ENCODE measurements around the gene PRUNE2. TPM values are rescaled to one million over a fixed set of nuclear protein-coding genes. Genes with fewer than 3 reads are reported as not detected.

Gene PRUNE2
- total and polyA plus RNA-seq, 2 of the 8 experiments (the other 6 are each of a cell fraction or from before 2014, with no cell fraction given): 5.5 to 13.3 TPM

- no peak overlapping the region for H3K56ac ChIP-seq (replicated peaks; ENCODE audit: insufficient read length, low read depth, low read length)
- no peak overlapping the region for H4K8ac ChIP-seq (ENCODE audit: extremely low read depth, insufficient read depth, low read length)
- H2BK120ac ChIP-seq (replicated peaks; ENCODE audit: low read depth, low read length): no peak overlapping the region
- peaks cover 2 to 14% (median 4%) of the 10 kb centered on the region in 4 experiments for H3K4me1 ChIP-seq (replicated peaks in 1 of 4; ENCODE audit: control insufficient read depth in 3 of 4, insufficient read depth in 4 of 4, low read length in 3 of 4)
- H2AK5ac ChIP-seq (ENCODE audit: low read depth, low read length): no peak overlapping the region; the same call in 1 of the 2 replicates
- H4K5ac ChIP-seq (ENCODE audit: insufficient read length, low read depth, low read length): no peak overlapping the region
- H2BK5ac ChIP-seq (ENCODE audit: low read depth, low read length): no peak overlapping the region
- no peaks in the 10 kb centered on the region for H4K20me1 ChIP-seq (replicated peaks in 1 of 2; ENCODE audit: control insufficient read depth in 1 of 2, insufficient read depth in 2 of 2, low read length in 2 of 2)
- H3K14ac ChIP-seq (ENCODE audit: insufficient read length): no peak overlapping the region
- H3K9me3 ChIP-seq (ENCODE audit: insufficient read depth in 2 of 2, low read depth in 1 of 2, low read length in 1 of 2): no peaks in the 10 kb centered on the region
- no peak overlapping the region for H3K18ac ChIP-seq (ENCODE audit: extremely low read depth, low read length)
- H3K36me3 ChIP-seq (ENCODE audit: control insufficient read depth in 2 of 4, insufficient read depth in 4 of 4, low read length in 3 of 4): no peaks in the 10 kb centered on the region
- ChIA-PET POLR2A (ENCODE audit: partially characterized antibody) (no interaction called here), CTCF (ENCODE audit: partially characterized antibody) (interaction anchor here (1.1 to 1.2 kb wide), 2 partner anchors 13 to 70 kb away, joined by 3 read pairs; no protein-coding TSS in a partner anchor)
- H3K9ac ChIP-seq (replicated peaks in 1 of 4; ENCODE audit: extremely low read depth in 1 of 4, low read depth in 3 of 4, low read length in 3 of 4): no peak overlapping the region; a peak in 1 of 7 replicates
- no peak overlapping the region for H3K23ac ChIP-seq (ENCODE audit: insufficient read length)
- H3K79me1 ChIP-seq (ENCODE audit: low read depth, low read length): no peaks in the 10 kb centered on the region
- H3K27me3 ChIP-seq (replicated peaks in 1 of 4; ENCODE audit: control insufficient read depth in 3 of 4, extremely low read depth in 1 of 4, insufficient read depth in 3 of 4, low read length in 3 of 4): no peaks in the 10 kb centered on the region
- no peak overlapping the region for H2BK12ac ChIP-seq (ENCODE audit: low read depth, low read length)
- no peak overlapping the region for H3K27ac ChIP-seq (ENCODE audit: low read depth, low read length)
- H3K23me2 ChIP-seq (ENCODE audit: low read depth, low read length): no peaks in the 10 kb centered on the region
- H2BK20ac ChIP-seq (ENCODE audit: low read length): 0 out of 2 replicates have a peak overlapping the region, but pooled peaks have one; percentile 34
- no peak overlapping the region for H2AFZ ChIP-seq (ENCODE audit: low read length)
- no peaks in the 10 kb centered on the region for H3K79me2 ChIP-seq (ENCODE audit: control insufficient read depth in 1 of 2, insufficient read depth in 2 of 2, low read length in 2 of 2)
- H2BK15ac ChIP-seq (ENCODE audit: low read length): no peak overlapping the region
- WGBS, 2 experiments (ENCODE audit: extremely low coverage in 1 of 2, insufficient coverage in 1 of 2, insufficient read length in 1 of 2, insufficient replicate concordance in 2 of 2, low coverage in 1 of 2, low lambda C conversion rate in 2 of 2, missing lambda C conversion rate in 1 of 2): 89% methylated on average over 13 of the region's 13 CpGs; no CpG with 5 or more reads in 1 of the 2 experiments
- no peak overlapping the region for H3K4me3 ChIP-seq (ENCODE audit: extremely low read depth in 1 of 4, insufficient read depth in 2 of 4, low read depth in 3 of 4, low read length in 4 of 4)
- no peak overlapping the region for H3K4me2 ChIP-seq (ENCODE audit: insufficient read depth in 1 of 2, low read depth in 2 of 2, low read length in 2 of 2)
- FAIRE-seq (no peak), DNase-seq (ENCODE audit: low read depth in 1 of 2, low spot score in 2 of 2) (no peak)
- H3K4ac ChIP-seq (replicated peaks; ENCODE audit: insufficient read length, low read depth, low read length): no peak overlapping the region
- H4K91ac ChIP-seq (replicated peaks; ENCODE audit: insufficient read length, low read length): no peak overlapping the region
- TF ChIP-seq HDAC2 (IDR thresholded peaks at IDR 0.05; ENCODE audit: borderline replicate concordance in 1 of 2, low read depth in 2 of 2, low read length in 2 of 2) (no peak), SIRT6 (IDR thresholded peaks at IDR 0.05; ENCODE audit: low read length) (no peak), SAP30 (IDR thresholded peaks at IDR 0.05; ENCODE audit: insufficient read depth, insufficient replicate concordance, low read length) (no peak)
Observed at GRCh38 chr9:76868897-76869296, 37.0 kb downstream of the PRUNE2 start.

Data from H1 (cell line).